ENCODE results near the gene VRK3.
A peak's percentile ranks its signal among the peaks of the same experiment; 100 is the strongest.
"Not testable (repeated sequence)": the region's sequence is repeated elsewhere in the genome, so short reads cannot be mapped to it uniquely, and the experiment has no call there.

VRK3 gene

GRCh38 chr19:49987159-49987698 is 37.9 kb downstream of the VRK3 start:
- DNase-seq (ENCODE audit: low spot score), result peak; percentile 88

GRCh38 chr19:49986354-49986753 is 38.8 kb downstream of the VRK3 start:
- DNase-seq (ENCODE audit: low spot score), result no peak

- DNase-seq (ENCODE audit: low spot score), result no peak
Observed at GRCh38 chr19:49985871-49986270, 39.3 kb downstream of the VRK3 start.

GRCh38 chr19:49984491-49984890 is 40.7 kb downstream of the VRK3 start:
- DNase-seq (ENCODE audit: low spot score), result no peak

- no peak for DNase-seq (ENCODE audit: low spot score)
Observed at GRCh38 chr19:49983645-49984229, 41.4 kb downstream of the VRK3 start.

- peak; percentile 58 for DNase-seq (ENCODE audit: low spot score)
Observed at GRCh38 chr19:49981603-49982593, 43.3 kb downstream of the VRK3 start.

- DNase-seq (ENCODE audit: low spot score), result no peak
Observed at GRCh38 chr19:49978324-49978723, 46.8 kb downstream of the VRK3 start.

GRCh38 chr19:49977881-49978280 is 47.3 kb downstream of the VRK3 start:
- DNase-seq (ENCODE audit: low spot score), result peak; percentile 31

GRCh38 chr19:49977076-49977475 is 48.1 kb downstream of the VRK3 start:
- no peak for DNase-seq (ENCODE audit: low spot score)

- DNase-seq (ENCODE audit: low spot score), result no peak
Observed at GRCh38 chr19:49976496-49976895, 48.7 kb downstream of the VRK3 start.

- peak; percentile 23 for DNase-seq (ENCODE audit: low spot score)
Observed at GRCh38 chr19:49975051-49975450, 50.1 kb downstream of the VRK3 start.

GRCh38 chr19:49973987-49974386 is 51.2 kb downstream of the VRK3 start:
- peak; percentile 57 for DNase-seq (ENCODE audit: low spot score)

- peak; percentile 61 for DNase-seq (ENCODE audit: low spot score)
Observed at GRCh38 chr19:49972841-49973240, 52.3 kb downstream of the VRK3 start.

GRCh38 chr19:49971991-49972411 is 53.2 kb downstream of the VRK3 start:
- peak; percentile 53 for DNase-seq (ENCODE audit: low spot score)

- DNase-seq (ENCODE audit: low spot score), result not testable (repeated sequence)
Observed at GRCh38 chr19:49969355-49969754, 55.8 kb downstream of the VRK3 start.

GRCh38 chr19:49968279-49968922 is 56.8 kb downstream of the VRK3 start:
- no peak for DNase-seq (ENCODE audit: low spot score)

- not testable (repeated sequence) for DNase-seq (ENCODE audit: low spot score)
Observed at GRCh38 chr19:49960980-49961379, 64.2 kb downstream of the VRK3 start, which contains the start of gene SIGLEC11. Gene SIGLEC11, minus strand, starts transcription at chr19:49961172. Its CDS starts 91 bp downstream, at chr19:49961081.

GRCh38 chr19:49959892-49960291 is 65.3 kb downstream of the VRK3 start:
- DNase-seq (ENCODE audit: low spot score), result not testable (repeated sequence)

- not testable (repeated sequence) for DNase-seq (ENCODE audit: low spot score)
Observed at GRCh38 chr19:49958596-49958995, 66.6 kb downstream of the VRK3 start.

GRCh38 chr19:49958144-49958543 is 67.0 kb downstream of the VRK3 start:
- DNase-seq (ENCODE audit: low spot score), result not testable (repeated sequence)

GRCh38 chr19:49957262-49957915 is 67.8 kb downstream of the VRK3 start:
- DNase-seq (ENCODE audit: low spot score), result no peak

GRCh38 chr19:49956115-49956495 is 69.1 kb downstream of the VRK3 start:
- DNase-seq (ENCODE audit: low spot score), result no peak
